Measurements from ENCODE around the gene BRPF3. TPM values are rescaled to one million over a fixed set of nuclear protein-coding genes. Genes with fewer than 3 reads are reported as not detected.

The BRPF3 gene
- total and polyA plus RNA-seq, 2 donors (not counting 1 experiment from before 2014, with no cell fraction given): 10.4 to 10.6 TPM

- H3K27ac ChIP-seq (ENCODE audit: insufficient read depth, low read length): no peak within 1 kb of the TSS
- H4K20me1 ChIP-seq (ENCODE audit: control insufficient read depth, extremely low read depth, insufficient read depth, low read length): no peaks in the 10 kb centered on the region
- H3K36me3 ChIP-seq (ENCODE audit: control insufficient read depth, insufficient read depth, low read length): no peaks in the 10 kb centered on the region
- no peaks in the 10 kb centered on the region for H3K9me3 ChIP-seq (ENCODE audit: control insufficient read depth, insufficient read depth, low read depth, low read length)
- H3K4me1 ChIP-seq (ENCODE audit: control insufficient read depth, extremely low read depth, insufficient read depth, low read length): no peaks in the 10 kb centered on the region
- TF ChIP-seq EZH2 (IDR thresholded peaks at IDR 0.05; ENCODE audit: low read length, missing control alignments): no peak
- TF ChIP-seq CTCF (conservative IDR thresholded peaks at IDR 0.05 in 1 of 2, IDR thresholded peaks at IDR 0.05 in 1 of 2; ENCODE audit: low read depth in 1 of 2, low read length in 2 of 2): no peak
- H3K79me2 ChIP-seq (ENCODE audit: control insufficient read depth, insufficient read depth, low read length): no peaks in the 10 kb centered on the region
- H3K9ac ChIP-seq (ENCODE audit: insufficient read depth, low read length): no peak within 1 kb of the TSS
- DNase-seq (ENCODE audit: low read depth in 2 of 2): no peak
- no peak within 1 kb of the TSS for H3K4me3 ChIP-seq (replicated peaks in 1 of 4; ENCODE audit: control extremely low read depth in 1 of 4, insufficient read depth in 1 of 4, low read depth in 3 of 4, low read length in 4 of 4)
- no peak within 1 kb of the TSS for H3K4me2 ChIP-seq (ENCODE audit: extremely low read depth, insufficient read depth, low read length)
- no peak within 1 kb of the TSS for H2AFZ ChIP-seq (ENCODE audit: low read length)
- peaks cover 22% of the 10 kb centered on the region for H3K27me3 ChIP-seq (ENCODE audit: control insufficient read depth, insufficient read depth, low read length)
These were observed 73.5 kb downstream of the BRPF3 start, which contains the start of gene PNPLA1 for GRCh38 chr6:36269834-36270705. PNPLA1 (plus strand) TSS chr6:36270060; CDS start chr6:36270460, 400 bp downstream.

- no peak overlapping the region for H3K9ac ChIP-seq (ENCODE audit: insufficient read depth, low read length)
- H4K20me1 ChIP-seq (ENCODE audit: control insufficient read depth, extremely low read depth, insufficient read depth, low read length): no peaks in the 10 kb centered on the region
- no peak for DNase-seq (ENCODE audit: low read depth in 2 of 2)
- no peaks in the 10 kb centered on the region for H3K79me2 ChIP-seq (ENCODE audit: control insufficient read depth, insufficient read depth, low read length)
- no peaks in the 10 kb centered on the region for H3K9me3 ChIP-seq (ENCODE audit: control insufficient read depth, insufficient read depth, low read depth, low read length)
- no peak for TF ChIP-seq CTCF (conservative IDR thresholded peaks at IDR 0.05 in 1 of 2, IDR thresholded peaks at IDR 0.05 in 1 of 2; ENCODE audit: low read depth in 1 of 2, low read length in 2 of 2)
- TF ChIP-seq EZH2 (IDR thresholded peaks at IDR 0.05; ENCODE audit: low read length, missing control alignments): no peak
- no peak overlapping the region for H2AFZ ChIP-seq (ENCODE audit: low read length)
- H3K27me3 ChIP-seq (ENCODE audit: control insufficient read depth, insufficient read depth, low read length): peaks cover 22% of the 10 kb centered on the region
- H3K4me3 ChIP-seq (replicated peaks in 1 of 4; ENCODE audit: control extremely low read depth in 1 of 4, insufficient read depth in 1 of 4, low read depth in 3 of 4, low read length in 4 of 4): no peak overlapping the region
- no peaks in the 10 kb centered on the region for H3K4me1 ChIP-seq (ENCODE audit: control insufficient read depth, extremely low read depth, insufficient read depth, low read length)
- no peak overlapping the region for H3K27ac ChIP-seq (ENCODE audit: insufficient read depth, low read length)
- no peaks in the 10 kb centered on the region for H3K36me3 ChIP-seq (ENCODE audit: control insufficient read depth, insufficient read depth, low read length)
- H3K4me2 ChIP-seq (ENCODE audit: extremely low read depth, insufficient read depth, low read length): no peak overlapping the region
These were observed 75.7 kb downstream of the BRPF3 start for GRCh38 chr6:36272234-36272633.

GRCh38 chr6:36273067-36273466 is 76.5 kb downstream of the BRPF3 start:
- H3K4me2 ChIP-seq (ENCODE audit: extremely low read depth, insufficient read depth, low read length): no peak overlapping the region
- no peak for DNase-seq (ENCODE audit: low read depth in 2 of 2)
- H3K79me2 ChIP-seq (ENCODE audit: control insufficient read depth, insufficient read depth, low read length): no peaks in the 10 kb centered on the region
- no peaks in the 10 kb centered on the region for H3K9me3 ChIP-seq (ENCODE audit: control insufficient read depth, insufficient read depth, low read depth, low read length)
- no peaks in the 10 kb centered on the region for H3K36me3 ChIP-seq (ENCODE audit: control insufficient read depth, insufficient read depth, low read length)
- H3K27me3 ChIP-seq (ENCODE audit: control insufficient read depth, insufficient read depth, low read length): peaks cover 22% of the 10 kb centered on the region
- no peak for TF ChIP-seq CTCF (conservative IDR thresholded peaks at IDR 0.05 in 1 of 2, IDR thresholded peaks at IDR 0.05 in 1 of 2; ENCODE audit: low read depth in 1 of 2, low read length in 2 of 2)
- no peak for TF ChIP-seq EZH2 (IDR thresholded peaks at IDR 0.05; ENCODE audit: low read length, missing control alignments)
- no peak overlapping the region for H3K27ac ChIP-seq (ENCODE audit: insufficient read depth, low read length)
- H3K4me3 ChIP-seq (replicated peaks in 1 of 4; ENCODE audit: control extremely low read depth in 1 of 4, insufficient read depth in 1 of 4, low read depth in 3 of 4, low read length in 4 of 4): no peak overlapping the region
- H3K4me1 ChIP-seq (ENCODE audit: control insufficient read depth, extremely low read depth, insufficient read depth, low read length): no peaks in the 10 kb centered on the region
- H4K20me1 ChIP-seq (ENCODE audit: control insufficient read depth, extremely low read depth, insufficient read depth, low read length): no peaks in the 10 kb centered on the region
- H2AFZ ChIP-seq (ENCODE audit: low read length): no peak overlapping the region
- H3K9ac ChIP-seq (ENCODE audit: insufficient read depth, low read length): no peak overlapping the region

Measured in fibroblast of lung (primary cell).